HPDE6-E6E7 (cell line): ENCODE data around the gene GMDS.

Experiments
- DNase-seq: peaks from one replicate; pipeline ENCODE4 v3.0.0; 2011; ENCODE audit warnings: missing footprints; ENCODE audit errors: extremely low spot score

Gene GMDS

GRCh38 chr6:1987640-1988039 lies 257.8 kb downstream of the GMDS start:
- DNase-seq = peak; percentile 32

DNA sequence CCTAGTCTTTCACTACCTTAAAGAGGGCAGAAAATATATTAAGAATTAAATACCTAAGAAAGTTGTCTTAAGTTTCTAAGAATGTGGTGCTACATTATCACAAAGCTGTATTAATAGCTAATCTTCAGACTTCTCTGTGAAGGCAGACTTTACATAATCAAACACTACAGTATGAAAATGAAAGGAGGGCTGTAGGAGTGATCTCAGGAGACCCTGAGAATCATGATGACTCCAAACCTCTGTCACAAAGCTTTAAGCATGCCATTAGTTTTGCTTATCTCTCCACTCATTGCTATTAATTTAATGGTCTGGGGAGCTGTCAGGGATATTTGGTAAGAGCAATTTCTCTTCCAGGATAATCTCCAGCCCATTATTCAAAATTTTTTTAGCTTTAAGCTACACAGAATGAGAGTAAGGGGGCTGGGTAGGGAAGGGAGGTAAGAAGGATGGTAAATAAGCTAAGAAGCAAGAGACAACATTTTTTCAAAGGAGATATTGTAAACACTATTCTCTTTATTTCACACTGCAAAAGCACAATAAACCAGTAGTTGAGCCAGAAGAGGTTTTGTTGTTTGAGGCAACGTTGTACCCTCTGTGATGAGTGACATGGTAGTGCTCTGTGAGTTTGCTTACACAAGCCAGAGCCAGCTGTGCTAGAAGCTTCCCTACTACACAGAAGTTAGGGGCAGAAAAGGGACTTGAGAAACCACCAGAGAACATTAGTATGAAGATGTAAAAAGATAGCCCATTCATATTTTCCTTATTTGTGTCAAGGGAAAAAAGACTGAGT lies 258.8 kb downstream of the GMDS start:
- DNase-seq = no peak

DNA sequence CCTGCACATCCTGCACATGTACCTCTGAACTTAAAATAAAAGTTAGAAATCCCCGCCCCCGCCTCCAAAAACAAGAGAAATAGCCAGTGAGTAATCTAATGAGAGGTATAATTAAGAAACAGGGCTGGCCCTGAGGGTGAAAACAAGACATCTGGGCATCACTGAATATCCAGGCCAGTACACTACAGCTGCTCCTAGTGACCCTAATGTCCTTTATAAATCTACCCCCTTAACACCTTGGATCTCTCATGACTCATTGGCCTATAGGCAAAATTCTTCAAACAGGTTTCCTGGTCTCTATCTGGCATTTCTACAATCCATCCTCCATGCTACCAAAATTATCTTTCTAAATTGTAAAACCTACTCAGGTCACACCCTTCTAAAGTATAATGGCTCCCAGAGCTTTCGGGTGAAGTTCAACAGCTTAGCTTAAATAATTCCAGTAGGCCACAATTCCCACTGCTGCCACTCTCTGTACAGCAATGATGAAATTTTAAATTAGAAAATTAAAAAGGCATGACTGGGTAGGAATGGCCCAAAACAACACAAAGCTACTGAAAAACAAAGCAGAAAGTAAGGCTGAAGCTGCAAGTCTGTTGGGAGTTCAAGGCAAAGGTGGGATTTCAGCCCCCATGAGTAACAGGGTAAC lies 260.9 kb downstream of the GMDS start:
- DNase-seq = no peak

DNA sequence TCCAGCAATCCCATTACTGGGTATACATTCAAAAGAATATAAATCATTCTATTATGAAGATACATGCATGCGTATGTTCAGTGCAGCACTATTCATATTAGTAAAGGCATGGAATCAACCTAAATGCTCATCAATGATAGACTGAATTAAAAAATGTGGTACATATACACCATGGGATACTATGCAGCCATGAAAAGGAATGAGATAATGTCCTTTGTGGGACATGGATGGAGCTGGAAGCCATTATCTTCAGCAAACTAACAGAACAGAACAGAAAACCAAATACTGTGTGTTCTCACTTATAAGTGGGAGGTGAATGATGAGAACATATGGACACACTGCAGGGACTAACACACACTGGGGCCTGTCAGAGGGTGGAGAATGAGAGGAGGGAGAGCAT lies 261.6 kb downstream of the GMDS start:
- no peak for DNase-seq

DNA sequence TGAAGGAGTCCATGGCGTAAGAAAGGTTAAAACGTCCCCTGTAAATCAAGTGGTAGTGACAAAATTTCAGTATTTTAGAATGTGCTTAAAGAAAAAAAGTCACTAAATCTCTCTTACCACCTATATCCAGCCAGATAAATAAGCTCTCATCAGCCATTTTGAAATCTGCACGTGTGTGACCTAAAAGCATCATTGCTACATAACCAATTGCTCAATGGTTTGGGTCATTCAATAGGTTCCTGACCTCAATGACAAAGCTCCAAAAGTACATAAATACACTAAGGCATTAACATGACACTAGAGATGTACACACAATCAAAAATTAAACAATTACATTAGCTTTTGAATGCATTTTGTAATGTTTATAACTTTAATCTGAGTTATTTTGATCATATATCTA lies 272.4 kb downstream of the GMDS start:
- DNase-seq = no peak

- DNase-seq = no peak
Measured at GRCh38 chr6:1971612-1972011, 273.8 kb downstream of the GMDS start.

DNA sequence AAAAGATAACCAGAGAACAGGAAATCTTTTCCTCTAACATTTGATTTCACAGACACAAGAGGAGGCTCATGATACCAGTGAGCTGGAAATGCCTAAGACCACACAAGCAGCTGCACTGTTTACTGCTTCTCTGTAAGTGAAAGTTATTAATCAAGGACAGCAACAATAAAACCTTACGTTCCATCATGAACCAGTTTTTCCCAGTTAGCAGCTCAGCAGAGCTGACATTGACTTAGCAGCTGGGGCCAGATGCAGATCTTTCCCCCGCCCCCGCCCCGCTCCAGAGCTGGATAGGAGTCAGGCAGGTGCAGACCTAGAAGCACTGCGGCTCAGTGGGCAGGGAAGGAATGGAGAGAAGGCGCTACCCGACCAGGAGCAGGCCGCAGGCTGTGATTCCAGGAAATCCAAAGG lies 275.2 kb downstream of the GMDS start:
- no peak for DNase-seq

- no peak for DNase-seq
Measured at GRCh38 chr6:1966713-1967112, 278.7 kb downstream of the GMDS start.

DNA sequence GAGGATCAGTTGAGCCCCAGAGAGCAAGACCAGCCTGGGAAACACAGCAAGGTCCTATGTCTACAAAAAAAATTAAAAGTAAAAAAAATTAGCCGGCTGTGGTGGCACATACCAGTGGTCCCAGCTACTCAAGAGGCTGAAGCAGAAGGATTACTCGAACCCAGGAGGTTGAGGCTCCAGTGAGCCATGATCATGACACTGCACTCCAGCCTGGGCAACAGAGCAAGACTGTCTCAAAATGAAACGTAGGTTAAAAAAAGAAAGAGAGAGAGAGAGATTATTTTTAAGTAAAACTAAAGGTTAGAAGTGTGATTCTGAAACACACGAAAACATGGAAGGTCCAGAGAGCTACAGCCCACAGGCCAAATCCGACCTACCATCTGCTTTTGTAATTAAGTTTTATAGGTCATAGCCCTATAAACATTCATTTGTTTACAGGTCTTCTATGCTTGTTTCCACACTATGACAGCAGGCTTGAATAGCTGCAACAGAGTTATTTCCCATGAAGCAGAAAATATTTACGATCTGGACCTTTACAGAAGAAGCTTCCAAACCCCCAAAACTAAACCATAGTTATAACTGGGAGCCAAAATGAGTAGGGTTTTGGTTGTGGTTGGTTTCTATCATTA lies 279.7 kb downstream of the GMDS start:
- DNase-seq = no peak

DNA sequence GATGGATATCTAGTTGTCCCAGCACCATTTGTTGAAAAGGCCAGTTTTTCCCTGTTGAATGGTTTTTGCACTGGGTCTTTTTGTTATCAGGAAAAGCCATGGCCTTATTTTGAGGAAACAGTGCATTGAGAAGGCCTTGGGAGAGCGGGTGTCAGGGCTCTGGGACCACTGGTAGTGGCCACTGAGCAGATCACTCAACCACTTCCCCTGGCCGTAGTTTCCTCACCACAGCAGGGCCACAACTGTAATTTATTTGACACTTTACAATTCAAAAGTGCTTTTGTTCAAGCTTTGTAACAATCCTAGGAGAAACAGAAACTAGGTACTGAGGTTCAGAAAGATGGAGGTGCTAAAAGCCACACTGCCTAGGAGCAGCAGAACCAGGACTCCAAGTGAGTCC lies 281.8 kb downstream of the GMDS start:
- DNase-seq = no peak

- no peak for DNase-seq
Measured at GRCh38 chr6:1962201-1962600, 283.2 kb downstream of the GMDS start.

DNA sequence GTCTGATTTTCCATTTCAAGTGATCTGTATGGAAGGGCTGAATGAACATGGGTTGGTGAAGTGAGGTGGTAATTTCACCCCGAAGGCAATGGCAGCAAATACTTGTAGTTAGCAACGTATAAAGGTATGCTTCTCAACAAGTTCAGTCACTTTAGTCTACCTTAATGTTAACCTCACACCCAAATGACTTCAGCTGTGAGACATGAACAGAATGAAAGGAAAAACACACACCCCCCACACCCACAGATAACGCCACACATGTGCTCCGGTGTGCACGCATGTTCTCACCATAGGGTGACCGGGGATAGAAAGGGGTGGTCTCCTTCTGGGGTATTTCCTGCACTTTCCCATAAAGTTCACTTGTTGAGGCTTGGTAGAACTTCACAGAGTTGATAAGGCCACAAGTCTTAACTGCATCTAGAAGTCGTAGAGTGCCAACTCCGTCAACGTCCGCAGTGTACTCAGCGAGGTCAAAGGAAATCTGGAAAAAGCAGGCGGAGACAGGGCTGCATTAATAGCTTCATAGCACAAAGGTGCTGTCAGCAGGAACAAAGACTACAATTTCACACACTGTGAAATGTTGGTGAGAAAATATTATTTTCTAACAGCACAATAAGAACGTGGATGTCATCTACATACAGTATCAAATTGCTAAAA lies 284.8 kb downstream of the GMDS start:
- no peak for DNase-seq

GRCh38 chr6:1958257-1958656 lies 287.1 kb downstream of the GMDS start:
- peak; percentile 16 for DNase-seq

GRCh38 chr6:1957746-1958145 lies 287.7 kb downstream of the GMDS start:
- no peak for DNase-seq

GRCh38 chr6:1952740-1953360 lies 292.6 kb downstream of the GMDS start:
- peak; percentile 91 for DNase-seq

DNA sequence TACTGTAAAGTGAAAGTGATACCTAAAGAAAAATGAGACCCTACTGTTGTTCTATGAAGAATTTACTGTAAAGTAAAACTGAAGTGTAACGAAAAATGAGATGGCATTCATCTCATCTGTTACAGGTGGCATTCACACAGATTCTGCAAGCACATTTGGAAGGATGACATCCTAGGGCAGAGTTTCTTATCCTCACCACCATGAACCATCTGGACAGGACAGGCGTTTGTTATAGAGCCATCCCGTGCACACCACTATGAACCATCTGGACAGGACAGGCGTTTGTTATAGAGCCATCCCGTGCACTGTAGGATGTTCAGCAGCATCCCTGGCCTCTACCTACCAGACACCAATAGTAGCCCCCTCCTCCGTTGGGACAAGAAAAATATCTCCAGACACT lies 294.8 kb downstream of the GMDS start:
- DNase-seq = no peak

DNA sequence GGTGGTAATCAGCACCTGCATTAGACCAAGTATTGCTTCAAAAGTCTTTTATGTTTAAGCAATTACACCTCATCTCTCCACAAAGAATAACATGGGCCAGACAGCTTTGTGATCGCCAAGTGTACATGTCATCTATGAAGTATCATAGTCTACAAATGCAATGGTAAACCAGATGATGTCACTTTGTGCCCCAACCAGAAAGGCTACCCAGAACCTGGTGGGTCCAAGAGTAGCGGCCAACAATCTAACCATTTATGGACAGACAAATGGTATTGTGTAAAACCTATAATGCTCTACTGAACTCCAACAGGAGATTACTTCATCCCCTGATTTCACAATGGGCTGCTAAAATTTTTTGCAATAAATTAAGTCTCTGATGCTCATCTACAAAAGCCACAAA lies 295.9 kb downstream of the GMDS start:
- DNase-seq = no peak

DNA sequence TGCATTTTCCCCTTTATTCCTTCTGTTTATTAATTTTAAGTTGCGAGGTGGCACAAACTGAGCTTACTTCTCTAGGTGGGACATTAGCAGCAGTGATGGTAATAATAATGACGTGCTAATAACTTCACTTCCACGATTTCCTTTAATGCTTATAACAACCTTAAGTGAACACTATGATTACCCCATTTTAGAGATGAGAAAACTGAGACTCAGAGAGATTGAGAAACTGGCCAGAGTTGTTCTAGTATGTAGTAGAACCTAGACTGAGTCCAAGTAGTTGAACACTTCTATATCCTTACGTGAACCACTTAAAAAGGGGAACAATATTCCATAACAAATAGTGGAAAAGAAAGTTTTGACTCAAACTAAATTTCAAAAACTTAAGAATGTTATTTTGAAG lies 297.5 kb downstream of the GMDS start:
- no peak for DNase-seq

DNA sequence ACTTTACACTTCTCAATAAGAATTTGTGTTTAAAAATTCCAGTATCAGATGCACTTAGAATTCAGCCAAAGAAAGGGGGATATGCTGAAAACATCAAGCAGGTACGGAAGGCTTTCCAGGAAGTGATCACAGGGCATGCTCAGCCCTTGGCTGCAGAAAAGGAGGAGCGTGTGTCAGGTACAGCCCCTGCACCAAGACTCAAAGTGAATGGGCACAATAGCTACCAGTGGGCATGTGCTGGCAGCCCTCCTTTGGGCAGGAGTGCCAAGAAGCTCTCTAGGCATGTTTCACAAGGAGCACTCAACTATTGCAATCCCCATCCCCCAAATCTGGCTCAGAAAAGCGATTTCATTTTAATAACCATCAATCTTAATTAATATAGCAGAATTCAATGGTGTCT lies 298.8 kb downstream of the GMDS start:
- no peak for DNase-seq

- DNase-seq = no peak
Measured at GRCh38 chr6:1945235-1945832, 300.1 kb downstream of the GMDS start.

- DNase-seq = no peak
Measured at GRCh38 chr6:1942834-1943233, 302.6 kb downstream of the GMDS start.

DNA sequence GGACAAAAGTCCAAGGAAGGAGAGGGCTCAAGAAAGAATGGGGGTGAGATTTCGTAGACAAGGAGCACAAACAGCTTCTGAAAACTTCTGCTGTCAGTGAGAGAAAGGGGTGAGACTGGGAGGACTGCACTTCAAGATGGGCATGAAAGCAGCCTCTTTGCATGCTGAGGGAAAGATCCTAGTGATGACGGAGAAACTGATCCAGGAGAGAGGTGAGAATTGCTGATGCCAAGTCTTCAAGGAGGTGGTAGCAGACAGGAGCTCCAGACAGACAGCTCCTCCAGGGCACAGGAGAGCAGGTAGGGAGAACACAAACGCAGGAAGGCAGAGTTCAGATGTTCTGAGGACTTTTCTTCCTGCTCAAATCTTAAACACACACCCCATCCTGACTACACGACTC lies 303.9 kb downstream of the GMDS start:
- no peak for DNase-seq
